GM19438 (cell line): ENCODE measurements around the gene AMPH.
"Not testable (repeated sequence)": the region's sequence is repeated elsewhere in the genome, so short reads cannot be mapped to it uniquely, and the experiment has no call there.

Experiments used
- ATAC-seq: cut with Tn5 transposase; IDR thresholded peaks from one replicate; pipeline ENCODE4 v1.9.1; 2021; ENCODE audit warnings: low read depth; ENCODE audit not compliant: unreplicated experiment

The AMPH gene

DNA sequence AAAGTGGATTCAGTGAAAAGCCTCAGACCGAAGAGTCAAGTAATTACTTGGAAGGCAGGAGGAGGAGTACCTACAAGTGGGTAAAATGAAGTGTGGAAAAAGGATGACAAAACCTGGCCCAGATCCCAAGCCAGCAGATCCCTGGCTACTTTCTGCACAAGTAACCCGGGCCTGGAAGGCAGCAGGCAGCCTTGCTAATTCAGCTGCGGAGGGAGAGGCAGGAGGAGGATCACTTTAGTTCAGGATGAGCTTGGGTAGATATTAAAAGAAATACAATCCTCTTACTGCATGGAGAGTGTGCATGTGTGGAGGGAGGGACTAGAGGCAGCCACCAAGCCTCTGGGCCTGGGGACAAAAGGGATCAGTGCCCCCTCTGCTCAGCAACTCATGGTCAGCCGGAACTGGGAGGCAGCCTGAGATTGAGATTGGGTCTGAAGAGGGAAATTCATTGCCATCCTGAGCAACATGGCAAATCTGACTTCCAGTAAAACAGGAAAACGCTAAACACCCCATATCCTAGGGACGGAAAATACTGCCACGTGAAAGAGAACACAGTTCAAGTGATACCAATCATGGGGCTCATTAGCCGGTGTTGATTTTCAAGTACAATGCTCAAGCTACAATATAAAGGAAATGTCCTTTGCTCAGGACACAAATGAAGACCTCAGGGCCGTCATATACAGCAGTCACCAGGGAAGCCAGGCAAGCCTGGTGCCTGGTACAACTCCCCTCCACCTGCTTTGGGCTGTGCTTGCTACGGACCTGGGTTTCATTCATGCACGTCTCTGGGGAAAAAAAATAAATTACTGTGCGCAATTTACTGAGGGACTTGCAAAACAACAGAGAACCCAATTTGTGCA, 1.3 kb downstream of the AMPH start:
- ATAC-seq = no peak

DNA sequence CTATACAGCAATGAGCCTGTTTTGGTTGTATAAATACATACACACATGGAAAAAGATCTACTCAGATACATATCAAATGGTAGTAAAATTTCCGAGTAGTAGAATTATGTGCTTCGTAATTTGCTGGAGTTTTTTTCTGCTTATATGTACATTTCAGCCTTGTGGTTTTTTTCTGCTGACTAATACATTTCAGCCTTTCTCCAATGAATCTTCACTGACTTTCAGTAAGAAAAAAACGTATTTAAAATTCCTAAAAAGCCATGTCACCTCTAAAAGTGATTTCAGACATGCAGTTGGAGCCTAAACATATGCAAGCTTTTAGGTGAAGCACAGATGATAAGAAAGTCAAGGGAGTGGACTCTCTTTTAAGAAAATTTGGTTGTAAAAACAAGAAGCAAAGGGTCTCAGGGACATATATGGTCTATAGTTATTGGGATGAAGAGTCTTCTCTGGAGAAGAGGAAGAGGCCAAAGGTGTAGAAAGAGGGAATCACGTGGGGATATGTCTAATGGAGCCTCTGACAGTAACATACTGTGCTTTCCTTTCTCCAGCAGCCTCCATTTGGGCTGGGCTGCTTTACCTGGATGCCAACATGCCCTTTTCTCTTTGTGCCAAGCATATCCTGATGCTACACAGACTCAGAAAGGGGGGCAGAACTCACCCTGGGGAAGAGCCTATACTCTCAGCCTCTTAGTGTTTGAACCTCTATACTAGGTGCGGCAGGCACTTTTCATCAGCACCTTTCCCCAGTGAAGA, 2.4 kb downstream of the AMPH start:
- no peak for ATAC-seq

DNA sequence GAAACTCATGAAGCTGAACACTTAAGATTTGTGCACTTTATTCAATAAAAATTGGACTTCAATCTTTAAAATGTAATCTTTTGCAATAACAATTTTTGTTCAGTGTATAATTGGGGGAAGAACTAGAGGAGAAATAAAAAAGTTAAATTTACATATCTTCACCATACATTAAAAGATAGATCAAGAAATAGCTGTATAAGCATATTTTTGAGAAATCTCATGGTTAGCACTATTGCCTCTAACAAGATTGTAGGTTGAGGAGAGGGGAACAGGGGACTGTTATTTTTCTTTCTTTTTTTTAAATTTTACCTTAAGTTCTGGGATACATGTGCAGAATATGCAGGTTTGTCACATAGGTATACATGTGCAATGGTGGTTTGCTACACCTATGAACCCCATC, 5.3 kb downstream of the AMPH start:
- ATAC-seq = no peak

GRCh38 chr7:38615665-38616064, 15.5 kb downstream of the AMPH start:
- ATAC-seq = no peak

GRCh38 chr7:38607466-38607865, 23.7 kb downstream of the AMPH start:
- ATAC-seq = no peak

DNA sequence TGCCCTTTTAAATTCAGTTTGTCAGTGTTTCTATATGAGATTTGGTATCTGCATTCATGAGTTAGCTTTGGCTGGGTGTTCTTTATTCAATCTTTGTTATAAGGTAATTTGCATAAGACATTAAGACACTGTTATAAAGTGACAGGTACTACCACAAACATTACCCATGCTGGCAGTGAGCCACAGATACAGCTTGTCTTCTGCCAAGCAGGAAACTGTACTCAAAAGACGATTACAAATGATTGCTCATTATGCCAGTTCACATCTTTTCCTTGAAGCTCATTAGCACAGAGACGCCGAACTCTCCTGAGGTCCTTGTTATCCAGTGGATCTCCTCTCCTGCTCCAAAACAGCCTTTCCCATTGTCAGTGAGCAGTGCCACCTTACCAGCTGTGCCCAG, 30.4 kb downstream of the AMPH start:
- no peak for ATAC-seq

DNA sequence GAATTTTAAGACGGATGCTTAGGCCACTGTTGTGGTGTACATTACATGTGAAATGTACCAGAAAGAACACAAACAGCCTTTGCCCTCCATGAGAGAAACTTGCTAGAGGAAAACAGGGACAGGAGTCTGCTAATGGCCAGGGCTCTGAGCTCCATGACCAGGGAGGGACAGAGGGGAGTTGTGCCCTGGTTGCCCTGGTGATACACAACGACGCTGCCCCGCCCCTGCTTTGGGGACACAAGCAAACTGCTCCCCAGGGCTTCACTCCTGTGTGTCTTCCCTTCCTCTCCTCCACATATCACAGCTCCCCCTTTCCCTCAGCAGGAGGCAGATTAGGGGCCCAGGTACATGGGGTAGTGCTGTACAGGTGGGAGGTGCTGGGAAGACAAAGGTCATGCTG, 36.2 kb downstream of the AMPH start:
- ATAC-seq = no peak

DNA sequence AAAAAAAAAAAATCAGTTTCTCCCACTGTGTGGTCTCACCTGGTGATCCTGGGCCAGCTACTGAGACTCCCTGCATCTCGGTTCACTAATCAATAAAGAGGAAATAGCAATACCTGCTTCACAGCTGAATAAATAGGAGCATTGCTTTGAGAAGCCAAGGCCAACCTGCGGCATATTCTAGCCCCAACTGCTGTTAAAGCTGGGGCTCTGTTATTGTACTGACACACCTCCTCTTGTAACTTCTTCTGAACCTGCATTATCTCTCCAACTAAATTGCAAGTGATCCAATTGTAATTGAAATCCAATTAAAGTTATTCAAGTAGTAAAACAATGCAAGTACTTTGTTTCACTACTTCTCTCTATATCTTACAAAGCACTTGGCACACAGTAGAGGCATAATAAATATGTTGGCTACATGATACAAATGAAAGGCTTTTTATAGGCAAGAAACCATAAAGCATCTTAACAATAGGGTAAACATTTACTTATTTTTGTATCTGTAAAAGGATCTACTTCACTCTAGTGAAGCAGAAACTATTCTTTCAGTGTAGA, 38.4 kb downstream of the AMPH start:
- no peak for ATAC-seq

- ATAC-seq = no peak
Observed at GRCh38 chr7:38585572-38586354, 45.4 kb downstream of the AMPH start.

DNA sequence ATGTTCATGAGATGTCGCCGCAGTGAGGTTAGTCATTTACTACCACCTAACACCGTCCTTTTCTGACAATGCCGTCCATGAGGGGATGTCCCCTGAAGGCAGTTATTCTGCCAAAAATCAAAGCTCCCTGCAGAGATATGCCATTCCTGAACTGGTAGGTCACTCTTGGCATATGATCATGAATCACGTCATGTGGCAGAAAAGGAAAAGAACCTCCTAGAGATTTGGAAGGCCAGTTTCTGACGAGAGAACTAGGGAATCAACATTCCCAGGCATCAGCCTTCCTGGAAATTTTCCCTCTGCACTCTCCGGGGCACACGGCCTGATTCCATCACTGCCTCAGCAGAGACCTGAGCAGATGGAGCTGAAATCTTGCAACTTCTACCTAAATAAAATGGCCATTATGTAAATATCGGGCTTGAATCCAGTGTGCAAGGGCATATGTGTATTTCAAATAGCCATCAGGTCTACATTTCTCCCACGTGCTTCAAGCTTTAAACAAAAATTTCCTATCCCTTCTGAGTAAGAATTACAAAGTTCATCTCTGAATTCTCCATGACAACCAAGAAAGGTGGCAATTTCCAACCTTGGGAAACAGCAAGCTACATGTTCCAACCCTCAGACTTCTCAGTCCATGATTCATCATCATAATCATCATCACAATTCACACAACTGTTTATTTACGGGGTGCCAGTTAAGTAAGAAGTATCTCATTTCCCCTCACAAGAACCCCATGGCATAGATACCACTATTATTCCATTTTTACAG, 46.5 kb downstream of the AMPH start:
- ATAC-seq = no peak

DNA sequence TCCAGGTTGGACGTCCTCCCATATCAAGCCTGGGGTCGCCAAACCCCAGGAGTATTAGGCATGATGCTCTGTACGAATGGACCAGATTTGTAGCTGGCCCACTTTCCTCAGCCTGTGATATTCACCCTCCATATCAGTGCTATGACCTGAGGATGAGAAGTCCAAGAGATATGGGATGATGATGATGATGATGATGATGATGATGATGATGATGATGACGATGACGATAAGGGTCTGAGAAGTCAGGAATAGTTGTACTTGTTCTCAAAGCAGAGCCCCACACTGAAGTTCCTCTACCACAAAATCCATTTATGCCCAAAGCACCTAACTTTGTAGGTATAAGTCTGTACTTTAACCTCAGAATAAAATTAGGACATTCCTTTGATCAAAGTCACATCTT, 50.7 kb downstream of the AMPH start:
- no peak for ATAC-seq

- ATAC-seq = no peak
Observed at GRCh38 chr7:38574086-38574485, 57.1 kb downstream of the AMPH start.

DNA sequence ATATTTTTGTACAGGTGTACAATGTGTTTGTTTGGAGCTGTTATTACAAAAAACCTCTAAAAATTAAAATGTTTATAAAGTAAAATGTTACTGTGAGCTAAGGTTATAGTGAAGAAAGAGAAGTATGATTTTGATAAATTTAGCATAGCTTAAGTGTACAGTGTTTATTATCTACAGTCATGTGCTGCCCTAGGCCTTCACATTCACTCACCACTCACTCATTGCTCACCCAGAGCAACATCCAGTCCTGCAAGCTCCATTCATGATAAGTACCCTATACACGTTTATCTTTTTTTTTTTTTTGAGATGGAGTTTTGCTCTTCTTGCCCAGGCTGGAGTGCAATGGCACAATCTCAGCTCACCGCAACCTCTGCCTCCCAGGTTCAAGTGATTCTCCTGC, 59.6 kb downstream of the AMPH start:
- not testable (repeated sequence) for ATAC-seq

DNA sequence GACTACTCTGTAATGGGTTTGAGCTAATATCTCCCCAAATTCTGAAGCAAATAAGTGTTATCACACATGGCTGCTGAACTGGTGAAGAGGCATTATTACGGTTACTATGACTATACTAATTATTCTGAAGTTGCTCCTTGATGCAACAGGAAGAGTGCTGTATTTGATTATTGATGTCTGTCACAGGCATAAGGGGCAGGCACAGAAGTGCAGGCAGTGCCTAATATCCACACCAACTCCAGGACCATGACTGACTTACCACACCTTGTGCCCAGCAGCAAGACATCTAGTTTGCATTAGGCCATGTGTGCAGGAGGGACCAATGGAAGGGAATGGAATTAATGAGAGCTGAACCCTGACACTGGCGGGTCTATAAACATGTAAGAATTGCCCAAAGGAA, 62.7 kb downstream of the AMPH start:
- no peak for ATAC-seq

DNA sequence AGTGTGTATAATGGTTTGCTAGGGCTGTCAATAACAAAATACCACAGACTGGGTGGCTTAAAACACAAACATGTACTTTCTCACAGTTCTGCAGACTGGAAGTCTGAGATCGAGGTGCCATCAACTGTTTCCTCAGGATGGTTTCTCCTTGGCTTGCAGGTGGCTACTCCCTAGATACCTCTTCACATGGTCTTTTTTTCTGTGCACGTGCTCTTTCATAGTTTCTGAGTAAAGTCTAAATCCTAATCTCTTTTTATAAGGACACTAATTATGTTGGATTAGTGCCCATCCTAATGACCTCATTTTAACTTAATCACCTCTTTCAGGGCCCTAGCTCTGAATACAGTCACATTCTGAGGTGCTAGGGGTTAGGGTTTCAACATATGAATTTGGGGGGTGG, 65.9 kb downstream of the AMPH start:
- ATAC-seq = no peak

GRCh38 chr7:38563741-38564140, 67.4 kb downstream of the AMPH start:
- no peak for ATAC-seq

DNA sequence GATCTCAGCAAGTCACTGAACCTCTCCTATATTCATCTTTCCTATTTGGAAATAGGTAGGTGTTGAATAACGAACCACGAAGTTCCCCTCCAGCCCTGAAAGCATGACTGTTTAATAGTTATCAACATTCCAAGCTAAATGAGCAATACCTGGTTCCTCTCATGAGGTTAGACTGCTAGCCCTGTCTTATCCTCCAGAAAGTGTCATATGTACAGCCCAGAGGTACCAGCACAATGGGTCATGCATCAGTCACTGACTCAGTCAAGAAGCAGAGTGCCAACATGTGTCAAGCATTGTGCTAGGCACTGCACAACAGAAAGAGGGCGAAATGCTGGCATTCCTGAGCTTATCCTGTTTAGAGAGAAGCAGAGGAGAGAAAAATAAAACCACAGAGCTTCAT, 70.0 kb downstream of the AMPH start:
- ATAC-seq = no peak

- no peak for ATAC-seq
Observed at GRCh38 chr7:38558761-38559345, 72.3 kb downstream of the AMPH start.

DNA sequence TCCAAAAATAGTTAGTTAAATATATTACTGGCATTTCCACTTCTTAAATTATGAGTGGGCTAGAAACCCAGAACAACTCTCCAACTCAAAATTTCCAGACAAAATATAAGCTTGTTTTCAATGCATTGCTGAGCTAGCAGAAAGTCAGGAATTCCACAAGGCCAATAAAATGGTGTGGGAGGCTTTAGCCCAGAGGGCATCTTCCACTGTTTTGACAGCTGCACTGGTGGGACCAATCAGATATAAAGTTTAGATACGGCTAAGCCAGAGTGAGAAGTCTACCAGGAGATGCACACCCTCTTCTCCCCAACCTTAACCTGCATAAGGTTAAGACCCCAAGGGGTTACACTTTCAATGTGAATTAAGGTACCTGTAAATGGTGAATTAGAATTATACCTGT, 76.6 kb downstream of the AMPH start:
- ATAC-seq = no peak

DNA sequence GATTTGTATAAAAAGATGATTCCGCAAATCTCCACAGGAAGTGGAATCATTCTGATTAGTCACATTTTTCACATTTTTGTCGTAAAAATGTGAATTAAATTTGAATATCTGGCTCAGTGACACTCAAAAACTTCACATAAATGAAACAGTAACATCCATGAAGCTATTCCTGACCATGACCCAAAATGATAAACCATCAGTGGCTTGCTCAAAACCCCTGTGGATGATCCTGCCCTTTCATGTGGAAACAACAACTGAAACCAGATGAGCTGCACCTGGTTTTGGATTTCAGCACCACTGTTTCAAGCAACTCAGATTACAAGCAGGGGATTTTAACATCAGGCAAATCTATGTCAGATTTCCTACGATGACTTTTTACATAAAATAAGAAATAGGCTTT, 80.3 kb downstream of the AMPH start:
- no peak for ATAC-seq
